ENCODE results near the gene ZNF775.
"Not testable (repeated sequence)": the region's sequence is repeated elsewhere in the genome, so short reads cannot be mapped to it uniquely, and the experiment has no call there.

Gene ZNF775

GRCh38 chr7:150383710-150384397, 4.7 kb downstream of the ZNF775 start:
- no peak for DNase-seq

- peak; percentile 78 for DNase-seq
Measured at GRCh38 chr7:150384406-150385301, 5.5 kb downstream of the ZNF775 start.

DNA sequence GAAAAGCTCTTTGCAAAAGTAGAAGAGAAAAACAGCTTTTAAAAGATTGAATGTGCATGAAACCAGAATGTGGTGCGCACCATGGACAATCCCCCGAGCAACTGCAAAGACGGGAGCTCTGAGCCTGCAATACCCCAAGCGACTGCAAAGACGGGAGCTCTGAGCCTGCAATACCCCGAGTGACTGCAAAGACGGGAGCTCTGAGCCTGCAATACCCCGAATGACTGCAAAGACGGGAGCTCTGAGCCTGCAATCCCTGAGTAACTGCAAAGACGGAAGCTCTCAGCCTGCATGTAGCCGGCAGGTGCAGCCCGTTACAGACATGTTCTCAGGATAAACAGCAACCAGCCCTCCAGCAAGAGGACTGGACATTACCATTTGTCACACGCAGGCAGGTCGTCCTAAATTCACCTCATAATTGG, 6.2 kb downstream of the ZNF775 start:
- DNase-seq = no peak

GRCh38 chr7:150385884-150386283, 6.8 kb downstream of the ZNF775 start:
- DNase-seq = not testable (repeated sequence)

DNA sequence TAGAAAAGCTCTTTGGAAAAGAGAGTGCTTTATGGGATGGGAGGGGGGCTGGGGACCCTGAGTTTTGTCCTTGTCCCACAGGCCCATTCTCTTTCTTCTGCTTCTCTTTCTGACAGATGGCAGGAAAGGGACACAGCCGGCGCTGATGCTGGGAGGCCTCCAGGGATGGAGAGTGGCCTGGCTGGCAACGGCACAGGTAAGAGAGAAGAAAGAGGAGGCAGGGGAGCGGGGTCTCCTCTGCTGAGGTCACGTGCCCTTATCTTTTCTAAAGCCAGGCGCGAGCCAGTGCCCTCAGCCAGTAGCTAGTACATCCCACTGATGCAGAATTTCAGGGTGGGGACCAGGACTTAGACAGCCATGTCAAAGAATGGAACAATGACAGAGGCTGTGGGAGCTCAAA, 9.2 kb downstream of the ZNF775 start:
- no peak for DNase-seq

DNA sequence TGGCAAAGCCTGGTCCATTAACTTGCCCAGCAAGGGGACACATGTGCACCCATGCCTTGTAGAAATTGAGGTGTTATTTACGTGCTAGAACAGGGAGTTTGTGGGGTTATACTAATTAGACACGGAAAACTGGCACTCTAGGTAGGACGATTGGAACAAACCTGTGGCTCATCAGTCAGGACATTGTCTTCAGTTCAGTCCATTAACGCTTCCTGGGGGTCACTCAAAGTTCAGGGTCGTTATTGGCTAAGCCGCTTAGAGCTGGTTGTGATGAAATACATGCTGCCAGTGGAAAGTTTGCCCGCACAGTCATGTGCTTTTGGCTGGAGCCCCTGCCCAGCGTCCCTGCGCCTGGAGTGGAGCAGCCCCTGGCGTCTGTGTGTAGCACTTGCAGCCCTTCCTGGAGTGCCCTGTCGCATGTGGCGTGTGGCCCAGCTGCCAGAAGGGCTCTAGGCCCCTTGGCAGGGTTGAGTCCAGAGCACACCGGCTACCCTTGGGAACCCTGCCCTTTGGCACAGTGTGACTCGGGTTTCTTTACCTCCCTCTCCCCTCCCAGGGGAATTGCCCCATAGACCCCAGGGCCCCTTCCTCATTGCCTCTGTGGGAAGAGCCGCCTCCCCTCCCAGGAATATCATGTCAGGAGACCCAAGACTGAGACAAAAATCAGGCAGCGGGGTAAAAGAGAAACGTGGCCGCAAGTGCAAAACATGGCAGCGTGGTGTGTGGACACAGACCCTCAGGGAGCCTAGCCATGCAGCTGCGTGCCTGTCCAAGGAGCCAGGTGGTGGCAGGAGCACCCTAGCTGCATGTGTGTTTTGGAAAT, 9.8 kb downstream of the ZNF775 start:
- DNase-seq = peak; percentile 99

- DNase-seq = no peak
Measured at GRCh38 chr7:150389532-150389816, 10.3 kb downstream of the ZNF775 start.

GRCh38 chr7:150390205-150390604, 11.1 kb downstream of the ZNF775 start:
- no peak for DNase-seq

GRCh38 chr7:150393325-150393724, 14.2 kb downstream of the ZNF775 start:
- DNase-seq = no peak

DNA sequence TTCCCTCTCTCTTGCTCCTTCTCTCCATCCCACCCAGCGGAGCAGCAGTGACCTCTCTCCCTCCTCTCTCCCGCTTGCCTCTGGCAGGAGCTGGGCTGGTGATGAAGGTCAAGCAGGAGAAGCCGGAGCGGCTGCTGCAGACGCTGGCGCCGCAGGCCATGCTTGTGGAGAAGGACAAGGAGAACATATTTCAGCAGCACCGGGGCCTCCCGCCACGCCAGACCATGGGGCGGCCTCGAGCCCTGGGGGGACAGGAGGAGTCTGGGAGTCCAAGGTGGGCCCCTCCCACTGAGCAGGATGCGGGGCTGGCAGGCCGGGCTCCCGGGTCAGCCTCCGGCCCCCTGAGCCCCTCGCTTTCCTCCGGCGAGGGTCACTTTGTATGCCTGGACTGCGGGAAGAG, 17.3 kb downstream of the ZNF775 start:
- no peak for DNase-seq

- DNase-seq = no peak
Measured at GRCh38 chr7:150396851-150397260, 17.7 kb downstream of the ZNF775 start.

DNA sequence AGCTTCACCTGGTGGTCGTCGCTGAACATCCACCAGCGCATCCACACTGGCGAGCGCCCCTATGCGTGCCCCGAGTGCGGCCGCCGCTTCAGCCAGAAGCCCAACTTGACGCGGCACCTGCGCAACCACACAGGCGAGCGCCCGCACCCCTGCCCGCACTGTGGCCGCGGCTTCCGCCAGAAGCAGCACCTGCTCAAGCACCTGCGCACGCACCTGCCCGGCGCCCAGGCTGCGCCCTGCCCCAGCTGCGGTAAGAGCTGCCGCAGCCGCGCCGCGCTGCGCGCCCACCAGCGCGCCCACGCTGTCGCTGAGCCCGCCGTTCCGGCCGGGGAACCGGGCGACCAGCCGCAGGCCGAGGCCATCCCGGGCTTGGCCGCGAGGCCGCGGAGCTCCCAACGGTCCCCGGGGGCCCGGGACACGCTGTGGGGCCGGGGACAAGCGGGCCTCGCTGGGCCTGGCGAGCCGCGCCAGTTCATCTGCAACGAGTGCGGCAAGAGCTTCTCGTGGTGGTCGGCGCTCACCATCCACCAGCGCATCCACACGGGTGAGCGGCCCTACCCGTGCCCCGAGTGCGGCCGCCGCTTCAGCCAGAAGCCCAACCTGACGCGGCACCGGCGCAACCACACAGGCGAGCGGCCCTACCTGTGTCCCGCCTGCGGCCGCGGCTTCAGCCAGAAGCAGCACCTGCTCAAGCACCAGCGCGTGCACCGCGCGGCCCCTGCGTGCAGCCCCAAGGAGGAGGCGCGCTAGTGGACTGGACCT, 18.4 kb downstream of the ZNF775 start:
- no peak for DNase-seq

DNA sequence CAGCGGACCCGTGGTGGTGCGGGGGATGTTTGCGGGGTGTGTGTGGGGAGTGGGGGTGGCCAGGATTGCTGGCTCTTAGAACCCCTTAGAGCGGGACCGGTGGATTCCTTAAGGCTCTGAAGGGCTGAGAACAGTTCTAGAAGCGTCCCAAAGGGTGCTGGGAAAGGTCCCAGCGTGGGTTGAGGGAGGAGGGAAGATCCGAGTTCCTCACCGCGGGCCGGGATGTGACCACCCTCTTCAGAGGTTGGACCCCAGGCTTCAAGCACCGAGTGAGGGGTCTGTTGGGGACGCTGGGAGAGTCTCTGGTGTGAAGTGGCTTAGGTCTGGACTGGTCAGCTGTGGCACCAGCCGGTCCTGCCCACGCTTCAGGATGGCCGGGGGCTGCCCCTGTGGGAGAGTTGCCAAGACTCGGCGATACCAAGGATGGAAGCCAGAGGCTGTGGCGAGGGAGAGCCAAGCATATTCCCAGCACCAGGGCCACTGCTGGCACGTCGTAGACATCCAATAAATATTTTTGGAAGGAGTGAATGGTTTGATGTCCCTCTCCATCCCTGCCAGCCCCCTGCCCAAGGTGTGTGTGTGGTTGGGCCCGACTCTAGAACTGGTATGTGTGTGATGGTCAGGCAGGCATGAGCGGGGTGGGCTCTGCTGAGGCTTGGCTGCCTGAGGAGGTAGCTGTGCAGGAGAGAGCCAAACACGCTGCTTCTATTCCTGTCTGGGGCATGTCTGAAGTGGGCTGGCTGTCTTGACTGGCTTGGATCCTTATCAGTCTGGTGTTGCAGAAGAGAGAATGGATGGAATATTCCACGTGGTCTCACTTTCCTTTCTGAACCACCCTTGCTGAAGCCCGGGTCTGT, 19.2 kb downstream of the ZNF775 start:
- DNase-seq = no peak

DNA sequence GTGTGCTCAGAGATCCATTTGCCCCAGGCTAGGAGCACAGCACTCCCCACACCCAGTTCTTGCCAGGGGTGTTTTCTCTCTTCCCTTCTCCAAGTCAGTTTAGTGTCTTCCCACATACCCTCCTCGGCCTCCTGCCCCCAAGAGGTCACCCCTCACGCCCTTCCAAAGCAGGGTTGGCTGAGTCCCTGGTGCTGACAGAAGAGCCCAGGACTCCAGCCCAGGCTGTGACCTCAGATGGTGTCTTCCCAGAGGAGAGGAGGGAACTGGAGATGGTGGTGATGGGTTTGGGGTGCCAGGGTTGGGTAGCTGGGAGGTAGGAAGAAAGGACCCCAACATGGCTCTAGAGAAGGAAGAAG, 19.8 kb downstream of the ZNF775 start:
- no peak for DNase-seq

DNA sequence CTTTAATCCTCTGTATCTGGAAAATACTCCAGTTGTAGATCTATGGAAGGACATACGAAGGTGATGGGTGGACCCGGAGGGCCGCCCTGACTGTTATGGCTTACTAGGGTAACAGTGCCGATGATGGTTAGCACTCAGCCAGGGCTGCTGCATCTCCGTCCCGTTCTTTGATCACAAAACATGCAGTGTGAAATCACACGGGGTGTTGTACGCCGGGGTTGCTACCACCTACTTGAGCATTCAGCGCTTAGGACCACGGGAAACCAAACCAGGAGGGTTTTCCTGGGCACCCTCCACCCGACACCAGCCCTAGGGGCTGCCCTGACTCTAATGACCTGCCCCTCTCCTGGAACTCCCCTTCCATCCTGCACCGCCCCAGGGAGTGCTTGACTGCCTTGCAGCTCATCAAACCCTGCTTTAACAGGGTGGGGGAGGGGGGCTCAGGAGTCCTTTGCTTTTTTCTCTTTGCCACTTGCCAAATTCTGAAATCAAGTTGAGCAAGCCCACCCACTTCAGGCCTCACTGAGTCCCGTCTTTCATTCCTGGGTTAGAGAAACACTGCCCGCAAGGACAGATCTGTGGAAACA, 20.4 kb downstream of the ZNF775 start:
- no peak for DNase-seq

GRCh38 chr7:150400008-150400787, 21.1 kb downstream of the ZNF775 start:
- DNase-seq = no peak

DNA sequence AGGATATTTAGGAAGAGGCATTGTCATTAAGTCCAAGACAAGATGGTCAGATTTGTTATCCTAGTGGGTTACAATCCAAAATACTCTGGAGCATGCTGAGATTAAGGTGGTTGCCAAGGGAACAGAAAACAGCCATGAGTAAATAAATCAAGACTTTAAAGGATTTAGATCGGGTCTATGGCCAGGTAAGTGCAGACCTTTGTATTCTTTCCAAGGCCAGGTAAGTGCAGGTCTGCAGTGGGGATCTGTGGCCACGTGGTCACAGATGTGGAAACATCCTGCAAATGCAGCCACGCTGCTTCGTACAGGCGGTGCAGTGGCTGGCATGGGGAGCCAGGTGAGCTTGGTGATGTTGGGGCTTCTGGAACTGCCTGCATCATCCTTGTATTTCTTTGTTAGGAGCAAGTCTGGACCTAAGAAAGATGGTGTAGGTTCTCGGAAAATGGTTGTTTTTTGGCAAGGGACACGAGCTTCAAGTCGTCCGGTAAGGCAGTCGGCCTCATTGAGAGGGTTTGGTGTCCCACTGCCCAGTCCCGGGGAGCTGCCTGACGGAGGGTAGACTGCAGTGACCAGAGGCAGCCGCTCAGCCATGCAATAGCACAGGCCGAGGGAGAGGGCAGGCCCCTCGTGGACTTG, 21.8 kb downstream of the ZNF775 start:
- no peak for DNase-seq

DNA sequence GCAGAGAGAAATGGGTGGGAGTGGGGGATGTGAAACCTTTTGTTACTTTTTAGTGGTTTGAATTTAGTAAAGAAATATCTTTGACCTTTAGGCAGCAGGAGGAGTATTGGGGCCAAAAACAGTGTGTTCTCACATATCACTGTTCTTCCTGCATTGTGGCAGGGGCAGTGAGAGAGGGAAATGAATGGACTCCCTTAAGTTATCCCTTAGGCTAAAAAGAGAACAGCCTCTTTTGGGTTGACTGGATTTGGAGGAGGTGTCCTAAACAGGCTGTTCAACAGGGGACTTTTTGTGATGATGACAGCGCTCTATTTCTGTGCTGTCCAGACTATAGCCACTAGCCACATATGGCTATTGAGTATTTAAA, 22.3 kb downstream of the ZNF775 start:
- peak; percentile 33 for DNase-seq

DNA sequence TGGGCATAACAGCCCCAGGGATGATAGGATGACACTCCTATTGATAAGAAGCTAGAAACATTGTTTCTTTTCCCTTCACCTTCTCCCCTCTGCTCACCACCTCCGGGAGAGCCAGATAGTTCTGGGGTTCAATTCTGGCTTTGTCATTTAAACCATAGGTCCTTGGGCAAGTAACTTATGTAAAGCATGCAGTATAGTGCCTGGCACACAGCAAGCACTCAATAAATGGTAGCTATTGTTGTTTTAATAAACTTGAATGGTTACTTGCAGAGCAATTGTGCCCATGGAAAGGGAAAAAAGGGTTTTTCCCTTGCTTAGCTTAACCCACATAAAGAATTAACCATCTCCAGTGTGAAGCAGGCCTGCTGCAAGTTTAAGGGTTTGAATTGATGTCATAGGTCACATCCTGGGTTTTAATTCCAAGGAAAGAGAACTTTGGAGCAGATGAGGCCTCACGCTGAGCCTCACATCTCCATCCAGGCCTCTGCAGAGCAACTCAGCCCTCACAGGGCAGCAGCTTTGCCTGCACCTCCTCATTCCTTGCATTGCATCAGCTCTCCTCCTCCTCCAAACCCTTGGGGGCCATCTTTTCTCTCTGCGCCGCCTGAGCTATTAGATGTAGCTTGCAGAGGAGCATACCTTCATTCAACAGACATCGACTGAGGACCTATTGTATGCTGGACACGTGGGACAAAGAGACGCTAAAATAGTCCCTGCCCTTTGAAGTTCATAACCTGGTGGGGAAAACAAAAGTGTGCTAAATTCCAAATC, 22.9 kb downstream of the ZNF775 start:
- DNase-seq = no peak

Data from MV-4-11 (cell line).